Measurements from ENCODE around the gene GRIA3.

DNA sequence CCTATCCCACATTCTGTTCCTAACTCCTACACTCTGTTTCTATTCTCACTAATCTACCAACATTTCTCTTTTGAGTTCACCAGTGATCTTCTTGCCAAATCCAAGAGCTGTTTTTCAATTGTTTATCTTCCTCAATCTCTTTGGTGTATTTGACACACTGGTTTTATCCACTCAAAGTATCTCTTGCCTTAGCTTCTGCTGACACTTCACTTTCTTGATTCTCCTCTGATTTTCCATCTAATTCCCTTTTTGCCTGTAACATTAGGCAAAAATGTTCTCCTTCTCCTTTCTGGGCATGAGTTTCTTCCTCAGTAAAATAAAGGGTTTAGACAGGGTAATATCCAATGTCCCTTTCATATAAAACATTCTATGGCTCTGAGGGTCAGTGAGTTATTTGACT lies 26.2 kb downstream of the GRIA3 start:
- TF ChIP-seq, protein P1, sequence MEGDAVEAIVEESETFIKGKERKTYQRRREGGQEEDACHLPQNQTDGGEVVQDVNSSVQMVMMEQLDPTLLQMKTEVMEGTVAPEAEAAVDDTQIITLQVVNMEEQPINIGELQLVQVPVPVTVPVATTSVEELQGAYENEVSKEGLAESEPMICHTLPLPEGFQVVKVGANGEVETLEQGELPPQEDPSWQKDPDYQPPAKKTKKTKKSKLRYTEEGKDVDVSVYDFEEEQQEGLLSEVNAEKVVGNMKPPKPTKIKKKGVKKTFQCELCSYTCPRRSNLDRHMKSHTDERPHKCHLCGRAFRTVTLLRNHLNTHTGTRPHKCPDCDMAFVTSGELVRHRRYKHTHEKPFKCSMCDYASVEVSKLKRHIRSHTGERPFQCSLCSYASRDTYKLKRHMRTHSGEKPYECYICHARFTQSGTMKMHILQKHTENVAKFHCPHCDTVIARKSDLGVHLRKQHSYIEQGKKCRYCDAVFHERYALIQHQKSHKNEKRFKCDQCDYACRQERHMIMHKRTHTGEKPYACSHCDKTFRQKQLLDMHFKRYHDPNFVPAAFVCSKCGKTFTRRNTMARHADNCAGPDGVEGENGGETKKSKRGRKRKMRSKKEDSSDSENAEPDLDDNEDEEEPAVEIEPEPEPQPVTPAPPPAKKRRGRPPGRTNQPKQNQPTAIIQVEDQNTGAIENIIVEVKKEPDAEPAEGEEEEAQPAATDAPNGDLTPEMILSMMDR (conservative IDR thresholded peaks at IDR 0.05; ENCODE audit: low read length): no peak
- TF ChIP-seq EZH2phosphoT487 (IDR thresholded peaks at IDR 0.05; ENCODE audit: borderline replicate concordance, low read depth, low read length): no peak

Measured in OCI-LY7 (cell line).